Neural progenitor cell (in vitro differentiated cells): ENCODE measurements around the gene NOS1AP.

Source experiments
- EZH2 ChIP-seq: fragments of 200-600 bp; sonication (generic); IDR thresholded peaks from 2 replicates; pipeline ENCODE4 v1.6.1; 2017; ENCODE audit warnings: antibody characterized with exemption, mild to moderate bottlenecking, moderate library complexity
- EZH2phosphoT487 ChIP-seq: fragments of 200-600 bp; sonication (generic); IDR thresholded peaks from 2 replicates; pipeline ENCODE4 v1.6.1; 2017; ENCODE audit warnings: antibody characterized with exemption
- TF ChIP-seq, protein P1 (sequence below): fragments of 200-600 bp; sonication (generic); IDR thresholded peaks from 2 replicates; pipeline ENCODE4 v1.5.1; 2017; ENCODE audit warnings: antibody characterized with exemption, mild to moderate bottlenecking

DNA sequence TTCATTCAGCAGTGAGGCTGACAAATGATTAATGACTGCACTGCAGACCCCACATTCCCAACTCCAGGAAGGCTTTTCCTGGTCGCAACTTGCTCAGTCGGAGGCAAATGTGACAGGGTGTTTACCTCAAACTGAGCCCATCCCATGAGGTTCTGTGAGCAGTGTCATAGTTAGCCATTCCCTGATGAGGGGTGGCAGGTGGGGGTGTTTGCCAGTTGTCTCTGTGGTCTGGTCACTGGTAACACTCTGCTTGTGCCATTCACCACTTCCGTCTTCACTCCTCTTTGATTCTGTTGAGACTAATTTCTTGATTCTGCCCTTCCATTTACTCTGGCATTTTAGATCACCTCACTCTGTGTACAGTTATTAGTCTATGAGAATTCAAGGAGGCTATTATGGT is 73.5 kb downstream of the NOS1AP start:
- TF ChIP-seq, protein P1, sequence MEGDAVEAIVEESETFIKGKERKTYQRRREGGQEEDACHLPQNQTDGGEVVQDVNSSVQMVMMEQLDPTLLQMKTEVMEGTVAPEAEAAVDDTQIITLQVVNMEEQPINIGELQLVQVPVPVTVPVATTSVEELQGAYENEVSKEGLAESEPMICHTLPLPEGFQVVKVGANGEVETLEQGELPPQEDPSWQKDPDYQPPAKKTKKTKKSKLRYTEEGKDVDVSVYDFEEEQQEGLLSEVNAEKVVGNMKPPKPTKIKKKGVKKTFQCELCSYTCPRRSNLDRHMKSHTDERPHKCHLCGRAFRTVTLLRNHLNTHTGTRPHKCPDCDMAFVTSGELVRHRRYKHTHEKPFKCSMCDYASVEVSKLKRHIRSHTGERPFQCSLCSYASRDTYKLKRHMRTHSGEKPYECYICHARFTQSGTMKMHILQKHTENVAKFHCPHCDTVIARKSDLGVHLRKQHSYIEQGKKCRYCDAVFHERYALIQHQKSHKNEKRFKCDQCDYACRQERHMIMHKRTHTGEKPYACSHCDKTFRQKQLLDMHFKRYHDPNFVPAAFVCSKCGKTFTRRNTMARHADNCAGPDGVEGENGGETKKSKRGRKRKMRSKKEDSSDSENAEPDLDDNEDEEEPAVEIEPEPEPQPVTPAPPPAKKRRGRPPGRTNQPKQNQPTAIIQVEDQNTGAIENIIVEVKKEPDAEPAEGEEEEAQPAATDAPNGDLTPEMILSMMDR, result no peak
- TF ChIP-seq EZH2phosphoT487 (no peak), EZH2 (no peak)
